ENCODE measurements around the gene FDX2. TPM values are rescaled to one million over a fixed set of nuclear protein-coding genes. Genes with fewer than 3 reads are reported as not detected.

FDX2 gene
- total and polyA plus RNA-seq, 2 of the 8 experiments (the other 6 are each of a cell fraction or from before 2014, with no cell fraction given): 27.0 to 64.4 TPM

GRCh38 chr19:10318807-10319682, 3.2 kb upstream of the FDX2 start:
- no peak overlapping the region for H2AK5ac ChIP-seq (ENCODE audit: low read depth, low read length)
- no peak overlapping the region for H3K27ac ChIP-seq (ENCODE audit: low read depth, low read length)
- no peak overlapping the region for H4K5ac ChIP-seq (ENCODE audit: insufficient read length, low read depth, low read length)
- DNase-seq (ENCODE audit: low read depth in 1 of 2, low spot score in 2 of 2) (no peak), FAIRE-seq (no peak)
- H2BK20ac ChIP-seq (ENCODE audit: low read length): no peak overlapping the region
- H3K4ac ChIP-seq (replicated peaks; ENCODE audit: insufficient read length, low read depth, low read length): no peak overlapping the region
- H3K4me1 ChIP-seq (replicated peaks in 1 of 4; ENCODE audit: control insufficient read depth in 3 of 4, insufficient read depth in 4 of 4, low read length in 3 of 4): no peaks in the 10 kb centered on the region; a peak in 1 of 7 replicates
- peaks cover 3% of the 10 kb centered on the region; the same call in 1 of the 2 replicates for H3K23me2 ChIP-seq (ENCODE audit: low read depth, low read length)
- no peak overlapping the region for H3K4me3 ChIP-seq (ENCODE audit: extremely low read depth in 1 of 4, insufficient read depth in 2 of 4, low read depth in 3 of 4, low read length in 4 of 4)
- H3K9me3 ChIP-seq (ENCODE audit: insufficient read depth in 2 of 2, low read depth in 1 of 2, low read length in 1 of 2): no peaks in the 10 kb centered on the region
- no peaks in the 10 kb centered on the region; the same call in 1 of the 2 replicates for H3K79me1 ChIP-seq (ENCODE audit: low read depth, low read length)
- no peak overlapping the region for H3K56ac ChIP-seq (replicated peaks; ENCODE audit: insufficient read length, low read depth, low read length)
- peaks cover 0 to 11% of the 10 kb centered on the region in 2 experiments for H4K20me1 ChIP-seq (replicated peaks in 1 of 2; ENCODE audit: control insufficient read depth in 1 of 2, insufficient read depth in 2 of 2, low read length in 2 of 2)
- H2BK120ac ChIP-seq (replicated peaks; ENCODE audit: low read depth, low read length): no peak overlapping the region
- H3K36me3 ChIP-seq (ENCODE audit: control insufficient read depth in 2 of 4, insufficient read depth in 4 of 4, low read length in 3 of 4): peaks cover 18 to 52% (median 42%) of the 10 kb centered on the region in 4 experiments
- no peak overlapping the region for H2BK15ac ChIP-seq (ENCODE audit: low read length)
- ChIA-PET CTCF (ENCODE audit: partially characterized antibody) (interaction anchor here (0.6 to 2.1 kb wide), 6 partner anchors 20 to 130 kb away, joined by 3 to 12 read pairs (median 4); no protein-coding TSS in a partner anchor), POLR2A (ENCODE audit: partially characterized antibody) (interaction anchor here (0.8 to 11.4 kb wide), 5 partner anchors 12 to 48 kb away, joined by 3 to 104 read pairs (median 4); partner anchors contain the start of genes ICAM1 and RAVER1)
- no peak overlapping the region for H4K91ac ChIP-seq (replicated peaks; ENCODE audit: insufficient read length, low read length)
- H3K14ac ChIP-seq (ENCODE audit: insufficient read length): no peak overlapping the region
- H2BK5ac ChIP-seq (ENCODE audit: low read depth, low read length): no peak overlapping the region
- H2AFZ ChIP-seq (ENCODE audit: low read length): no peak overlapping the region
- no peaks in the 10 kb centered on the region for H3K79me2 ChIP-seq (ENCODE audit: control insufficient read depth in 1 of 2, insufficient read depth in 2 of 2, low read length in 2 of 2)
- H3K27me3 ChIP-seq (replicated peaks in 1 of 4; ENCODE audit: control insufficient read depth in 3 of 4, extremely low read depth in 1 of 4, insufficient read depth in 3 of 4, low read length in 3 of 4): no peaks in the 10 kb centered on the region; a peak in 1 of 7 replicates
- TF ChIP-seq CTBP2 (IDR thresholded peaks at IDR 0.05; ENCODE audit: borderline replicate concordance, insufficient read depth, insufficient read length, low read length) (no peak), JUND (IDR thresholded peaks at IDR 0.05; ENCODE audit: low read length) (no peak), BRCA1 (IDR thresholded peaks at IDR 0.05; ENCODE audit: low read depth, low read length) (no peak), SP1 (IDR thresholded peaks at IDR 0.05; ENCODE audit: low read depth, low read length) (no peak), CBX8 (IDR thresholded peaks at IDR 0.05; ENCODE audit: borderline replicate concordance, low read depth, low read length) (no peak)
- no peak overlapping the region for H3K18ac ChIP-seq (ENCODE audit: extremely low read depth, low read length)
- no peak overlapping the region for H3K9ac ChIP-seq (replicated peaks in 1 of 4; ENCODE audit: extremely low read depth in 1 of 4, low read depth in 3 of 4, low read length in 3 of 4)
- H3K4me2 ChIP-seq (ENCODE audit: insufficient read depth in 1 of 2, low read depth in 2 of 2, low read length in 2 of 2): no peak overlapping the region
- H3K23ac ChIP-seq (ENCODE audit: insufficient read length): no peak overlapping the region
- no peak overlapping the region for H2BK12ac ChIP-seq (ENCODE audit: low read depth, low read length)
- H4K8ac ChIP-seq (ENCODE audit: extremely low read depth, insufficient read depth, low read length): no peak overlapping the region
- 89% methylated on average over 13 of the region's 13 CpGs; no CpG with 5 or more reads in 1 of the 2 experiments for WGBS, 2 experiments (ENCODE audit: extremely low coverage in 1 of 2, insufficient coverage in 1 of 2, insufficient read length in 1 of 2, insufficient replicate concordance in 2 of 2, low coverage in 1 of 2, low lambda C conversion rate in 2 of 2, missing lambda C conversion rate in 1 of 2)
